NCI-H1694 (cell line): Measurements from ENCODE around the gene CLCN7.

Experiments
- DNase-seq: peaks from one replicate; lab custom pipeline; 2025; lab: John Stamatoyannopoulos, UW

The CLCN7 gene

GRCh38 chr16:1474796-1475551 is at the start of gene CLCN7:
TSS of gene CLCN7 (minus strand) at chr16:1475028. CDS start at chr16:1474974, 54 bp downstream.
- peak; percentile 30 for DNase-seq

DNA sequence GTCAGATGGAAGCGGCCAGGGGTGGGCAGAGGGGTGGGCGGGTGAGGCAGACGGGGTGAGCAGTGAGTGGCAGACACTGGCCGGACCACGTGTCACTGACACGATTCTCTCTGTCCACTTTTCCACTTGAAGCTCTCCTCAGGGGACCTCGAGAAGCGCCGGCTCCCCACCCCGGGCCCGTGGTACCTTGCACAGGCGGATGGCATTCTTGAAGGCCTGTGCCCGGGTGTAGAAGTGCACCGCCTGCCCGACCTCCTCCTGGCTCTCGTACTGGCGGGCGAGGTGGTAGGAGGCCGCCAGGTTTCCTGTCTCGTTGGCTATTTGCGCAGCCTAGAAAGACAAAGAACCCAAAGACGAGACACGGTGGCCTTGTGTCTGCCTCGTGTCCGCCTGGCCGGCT is 49.5 kb upstream of the CLCN7 start:
- DNase-seq = no peak

- DNase-seq = no peak
These were observed 48.9 kb upstream of the CLCN7 start for GRCh38 chr16:1523581-1524245.

DNA sequence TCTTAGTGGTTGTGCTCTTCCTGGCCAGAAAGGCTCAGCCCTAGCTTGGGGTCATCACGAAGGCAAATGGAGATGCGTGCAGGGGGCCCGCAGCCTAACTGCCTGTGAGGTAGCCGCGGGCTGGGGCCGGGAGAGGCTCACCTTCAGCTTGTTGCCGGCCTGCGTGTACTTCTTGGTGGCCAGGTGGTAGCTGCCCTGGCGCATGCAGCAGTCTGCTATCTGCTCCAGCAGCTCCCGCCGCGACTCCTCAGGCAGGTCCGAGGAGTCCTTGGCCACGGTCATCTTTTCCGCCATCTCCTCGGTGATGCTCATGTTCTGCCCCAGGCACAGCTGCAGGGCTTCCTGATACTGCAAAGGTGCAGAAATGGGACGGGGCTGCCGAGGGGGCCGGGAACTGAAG is 45.6 kb upstream of the CLCN7 start:
- no peak for DNase-seq

GRCh38 chr16:1519831-1520230 is 45.0 kb upstream of the CLCN7 start:
- no peak for DNase-seq

GRCh38 chr16:1518626-1519135 is 43.9 kb upstream of the CLCN7 start:
- DNase-seq = no peak

GRCh38 chr16:1514507-1514906 is 39.7 kb upstream of the CLCN7 start:
- no peak for DNase-seq

GRCh38 chr16:1512774-1513173 is 37.9 kb upstream of the CLCN7 start:
- no peak for DNase-seq

GRCh38 chr16:1511662-1512569 is 37.1 kb upstream of the CLCN7 start:
- no peak for DNase-seq

- no peak for DNase-seq
These were observed 36.1 kb upstream of the CLCN7 start for GRCh38 chr16:1510941-1511351.

- DNase-seq = no peak
These were observed 35.4 kb upstream of the CLCN7 start for GRCh38 chr16:1510272-1510671.

GRCh38 chr16:1509307-1510221 is 34.7 kb upstream of the CLCN7 start:
- DNase-seq = no peak

GRCh38 chr16:1508494-1509187 is 33.8 kb upstream of the CLCN7 start:
- DNase-seq = no peak

DNA sequence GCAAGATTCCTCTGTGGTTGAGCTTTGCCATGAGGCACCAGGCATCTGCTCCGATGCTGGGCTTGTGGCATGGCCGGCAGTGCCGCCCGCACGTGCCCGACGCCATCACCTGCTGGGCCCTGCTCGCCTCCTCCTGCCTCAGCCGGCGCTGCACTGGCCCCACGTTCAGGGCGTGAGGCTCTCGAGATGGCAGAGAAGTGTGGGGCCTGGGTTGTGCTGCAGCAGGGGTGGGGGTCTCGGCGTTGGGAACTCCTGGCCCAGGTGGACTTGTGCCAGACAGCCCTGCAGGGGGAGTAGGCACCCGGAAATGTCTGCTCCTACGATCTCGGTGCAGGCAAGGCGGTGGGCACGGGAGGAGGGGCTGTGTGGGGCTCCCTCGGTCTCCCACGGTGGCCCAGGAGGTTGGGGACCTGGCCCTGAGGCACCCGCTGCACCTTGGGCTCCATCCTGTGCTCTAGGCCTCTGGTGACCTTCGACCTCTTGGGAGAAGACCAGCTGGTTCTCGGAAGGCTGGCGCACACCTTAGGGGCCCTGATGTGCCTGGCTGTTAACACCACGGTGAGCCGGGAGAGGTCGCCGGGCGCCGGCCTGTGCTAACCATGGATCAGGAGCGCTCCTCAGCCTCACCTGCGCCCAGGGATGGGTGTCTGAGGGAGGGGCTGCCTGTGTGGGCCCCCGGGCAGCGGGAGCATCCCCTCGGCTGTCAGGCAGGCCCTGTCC is 31.8 kb upstream of the CLCN7 start:
- DNase-seq = no peak

GRCh38 chr16:1505912-1506311 is 31.1 kb upstream of the CLCN7 start:
- no peak for DNase-seq

- DNase-seq = no peak
These were observed 30.4 kb upstream of the CLCN7 start for GRCh38 chr16:1505073-1505844.

DNA sequence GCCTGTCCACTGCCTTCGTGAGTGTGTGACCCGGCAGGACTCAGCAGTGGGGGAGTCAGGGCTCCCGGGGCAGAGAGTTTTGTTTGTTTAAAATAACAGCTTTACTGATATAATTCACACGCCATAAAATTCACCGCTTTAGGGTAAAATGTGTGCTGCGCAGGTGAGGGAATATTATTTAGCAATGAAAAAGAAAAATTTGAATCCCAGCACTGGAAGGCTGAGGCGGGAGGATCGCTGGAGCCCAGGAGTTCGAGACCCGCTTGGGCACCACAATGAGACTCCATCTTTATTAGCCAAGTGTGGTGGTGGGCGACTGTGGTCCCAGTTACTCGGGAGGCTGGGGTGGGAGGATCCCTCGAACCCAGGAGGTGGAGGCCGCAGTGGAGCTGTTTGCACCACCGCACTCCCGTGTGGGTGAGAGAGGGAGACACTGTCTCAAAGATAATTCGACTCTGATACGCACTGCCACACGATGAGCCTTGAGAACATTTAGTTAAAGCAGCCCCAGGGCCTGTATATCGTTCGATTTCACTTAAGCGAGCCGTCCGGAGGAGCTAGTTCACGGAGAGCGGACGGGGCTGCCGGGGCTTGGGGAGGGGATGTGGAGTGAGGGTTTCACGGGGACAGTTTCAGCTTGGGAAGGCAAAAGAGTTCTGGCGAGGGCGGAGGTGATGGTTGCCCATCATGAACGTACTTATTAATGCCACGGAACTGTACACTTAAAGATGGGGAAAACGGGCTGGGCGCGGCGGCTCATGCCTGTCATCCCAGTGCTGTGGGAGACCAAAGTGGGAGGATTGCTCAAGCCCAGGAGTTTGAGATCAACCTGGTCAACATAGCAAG is 28.5 kb upstream of the CLCN7 start:
- DNase-seq = no peak
